Measurements from ENCODE around the gene TRIM68. TPM values are rescaled to one million over a fixed set of nuclear protein-coding genes. Genes with fewer than 3 reads are reported as not detected.

Gene TRIM68
- total RNA-seq, 1 donor from 2014 or later, result 10.6 TPM

Other genes starting within 250 kb of the TRIM68 start
- gene OR52B4, start 239.8 kb downstream of the TRIM68 start, total RNA-seq, result not detected
- 9.9 TPM for gene TRIM21, start 214.5 kb downstream of the TRIM68 start, total RNA-seq
- gene OR52K2, start 158.9 kb downstream of the TRIM68 start, total RNA-seq, result not detected
- gene OR52K1, start 125.6 kb downstream of the TRIM68 start, total RNA-seq, result not detected
- gene OR52M1, start 63.0 kb downstream of the TRIM68 start, total RNA-seq, result not detected
- gene OR52I2, start 26.5 kb downstream of the TRIM68 start, total RNA-seq, result not detected
- gene OR52I1, start 14.2 kb downstream of the TRIM68 start, total RNA-seq, result not detected
- not detected for gene OR51D1, start 29.2 kb upstream of the TRIM68 start, total RNA-seq
- 1.8 TPM for gene OR51E1, start 35.8 kb upstream of the TRIM68 start, total RNA-seq
- not detected for gene OR51E2, start 89.6 kb upstream of the TRIM68 start, total RNA-seq
- not detected for gene MMP26, start 96.6 kb upstream of the TRIM68 start, total RNA-seq
- gene OR51F1, start 161.7 kb upstream of the TRIM68 start, total RNA-seq, result not detected
- gene OR52R1, start 196.1 kb upstream of the TRIM68 start, total RNA-seq, result not detected
- not detected for gene OR51F2, start 213.1 kb upstream of the TRIM68 start, total RNA-seq
- gene OR51S1, start 241.0 kb upstream of the TRIM68 start, total RNA-seq, result not detected